Stimulated activated CD8-positive, alpha-beta memory T cell treated with anti-CD3 and anti-CD28 coated beads, Interleukin-4, amount 100 ng/mL, for 1 hour (primary cell): ENCODE data around the gene DAZL.

ENCODE experiments used
- DNase-seq, 2 donors: peaks; one replicate each; pipeline ENCODE4 v3.0.0-alpha.2; 2020; ENCODE audit warnings: low read depth in 2 of 2, low spot score in 1 of 2

The DAZL gene

DNA sequence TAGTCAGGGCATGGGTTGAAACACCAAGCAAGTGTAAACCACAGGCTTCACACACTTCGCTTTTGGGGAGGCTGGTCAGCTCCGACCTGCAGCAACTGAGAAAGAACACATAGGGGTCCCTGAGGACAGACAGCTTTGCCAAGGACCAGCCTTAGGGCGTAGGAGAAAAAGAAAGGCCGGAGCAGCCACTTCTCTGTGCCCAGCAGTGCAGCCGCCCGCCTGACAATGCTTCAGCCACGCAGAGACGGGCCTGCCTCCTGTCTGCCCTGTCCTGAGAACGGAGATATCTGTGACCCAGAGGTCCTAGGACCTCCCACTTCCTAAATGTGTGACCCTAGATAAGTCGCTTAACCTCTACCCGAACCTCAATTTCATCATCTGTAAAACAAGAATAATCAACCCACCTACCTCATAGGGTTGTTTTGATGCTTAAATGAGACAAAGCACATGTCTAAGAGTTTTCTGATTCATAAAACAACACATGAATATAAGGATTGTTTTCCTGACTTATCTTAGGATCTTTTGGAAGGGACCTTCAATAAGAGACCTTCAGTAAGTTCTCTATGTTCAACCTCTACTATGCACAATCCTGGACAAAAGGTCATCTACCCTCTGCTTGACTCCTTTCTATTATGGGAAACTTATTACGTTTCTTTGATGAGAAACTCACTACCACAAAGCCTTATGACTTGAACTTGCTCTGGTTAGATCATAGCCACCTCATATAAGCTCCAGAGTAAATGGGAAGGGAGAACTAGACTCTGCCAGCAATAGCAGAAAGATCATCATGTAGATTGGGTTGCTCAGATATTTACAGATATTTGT, 58.8 kb downstream of the DAZL start:
- no peak for DNase-seq

DNA sequence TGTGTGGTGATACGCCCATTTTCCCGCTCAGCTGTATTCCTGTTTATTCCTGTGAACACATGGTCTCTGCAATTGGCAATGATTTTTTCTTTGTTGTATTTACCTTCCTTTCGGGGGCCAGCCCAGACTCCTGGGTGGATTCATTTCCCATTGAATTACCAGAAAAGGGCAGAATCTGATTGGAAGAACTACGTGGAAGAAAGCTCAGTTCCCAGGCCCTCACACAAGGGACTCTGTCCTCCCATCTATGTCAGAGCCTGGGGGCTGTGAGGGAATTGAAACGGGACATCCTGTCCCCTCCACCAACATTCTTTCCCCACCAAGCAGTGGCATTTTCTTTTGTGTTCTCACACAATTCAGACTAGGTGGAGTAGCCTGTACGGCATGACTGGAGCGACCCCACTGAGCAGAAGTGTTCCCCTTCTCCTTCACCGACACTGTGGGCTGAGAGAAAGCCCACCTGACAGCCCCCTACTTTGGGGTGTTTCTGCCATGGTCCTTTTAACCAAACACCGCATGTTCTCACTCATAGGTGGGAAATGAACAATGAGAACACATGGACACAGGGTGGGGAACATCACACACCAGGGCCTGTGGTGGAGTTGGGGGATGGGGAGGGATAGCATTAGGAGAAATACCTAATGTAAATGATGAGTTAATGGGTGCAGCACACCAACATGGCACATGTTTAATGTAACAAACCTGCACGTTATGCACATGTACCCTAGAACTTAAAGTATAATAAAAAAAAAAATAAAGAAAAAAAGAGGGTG, 59.6 kb downstream of the DAZL start:
- no peak for DNase-seq

GRCh38 chr3:16543242-16543864, 61.9 kb downstream of the DAZL start:
- no peak for DNase-seq

GRCh38 chr3:16538507-16538906, 66.7 kb downstream of the DAZL start:
- DNase-seq: no peak

- no peak for DNase-seq
These were observed 68.2 kb downstream of the DAZL start for GRCh38 chr3:16536996-16537395.
